ENCODE results near the gene TMEM40.
"Not testable (repeated sequence)": the region's sequence is repeated elsewhere in the genome, so short reads cannot be mapped to it uniquely, and the experiment has no call there.

TMEM40 gene

GRCh38 chr3:12710062-12710461, 49.0 kb downstream of the TMEM40 start:
- DNase-seq = no peak

DNA sequence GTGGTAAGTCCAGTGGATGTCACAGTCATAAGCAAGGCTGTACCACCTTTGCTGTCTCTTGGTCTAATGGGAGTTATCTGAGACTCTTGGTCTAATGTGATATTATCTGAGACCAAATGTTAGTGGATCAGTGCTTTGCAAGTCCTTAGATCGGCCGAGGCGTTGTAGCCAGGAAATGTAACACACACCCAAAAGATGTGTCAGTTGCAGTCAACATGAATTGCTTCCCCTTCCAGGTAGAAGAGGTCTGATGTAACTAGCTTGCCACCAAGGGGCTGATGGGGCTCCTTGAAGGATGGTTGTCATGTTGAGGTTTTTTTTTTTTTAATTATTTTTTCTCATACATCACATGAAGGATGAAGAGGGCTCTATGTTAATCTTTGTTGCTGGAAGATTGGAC, 49.7 kb downstream of the TMEM40 start:
- no peak for DNase-seq

DNA sequence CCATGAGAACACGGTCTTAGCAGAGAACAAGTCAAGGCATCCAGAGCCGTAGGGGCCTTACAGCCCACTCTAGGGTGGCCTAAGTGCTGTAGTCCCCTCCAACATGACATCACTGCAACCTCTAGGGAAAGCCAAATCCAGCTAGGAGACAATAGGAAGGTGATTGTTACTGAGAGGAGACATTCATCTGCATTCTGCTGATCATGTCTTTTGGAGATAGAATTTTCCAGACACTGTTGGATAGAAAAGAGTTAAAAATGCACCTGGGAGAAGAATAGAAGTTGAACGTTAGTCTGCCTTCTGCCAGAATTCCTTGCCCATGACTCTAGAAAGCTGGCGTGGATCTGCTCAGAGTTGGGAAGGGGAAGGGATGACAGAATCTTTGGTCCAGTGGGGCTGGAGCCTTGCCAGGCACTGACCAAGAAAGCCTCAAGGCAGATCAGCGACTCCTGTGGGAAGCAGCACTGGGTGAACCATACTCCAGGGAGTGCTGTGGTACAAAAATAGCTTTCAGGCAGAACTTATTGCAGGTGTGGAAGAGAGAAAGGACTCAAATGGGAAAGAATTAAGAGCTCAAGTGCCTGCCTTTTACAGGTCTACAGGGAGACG, 50.4 kb downstream of the TMEM40 start:
- no peak for DNase-seq

DNA sequence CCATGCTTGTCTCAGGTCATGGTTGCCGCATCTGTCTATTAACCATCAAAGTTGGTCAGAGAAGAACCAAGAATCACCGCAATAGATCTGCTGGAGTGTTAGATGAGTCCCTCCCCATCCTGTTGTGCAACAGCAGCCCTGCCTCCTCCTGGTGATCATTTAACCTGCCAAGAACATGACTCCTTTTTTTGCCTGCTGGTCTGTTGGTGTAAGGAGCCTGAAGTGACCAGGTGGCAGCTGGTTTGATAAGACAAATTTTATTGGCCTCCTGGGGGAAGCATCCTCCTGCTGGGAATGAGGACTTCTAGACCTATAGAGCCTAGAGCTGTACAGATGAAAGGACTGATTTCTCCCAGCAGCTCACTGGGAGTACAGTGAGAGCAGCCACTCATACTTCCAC, 51.6 kb downstream of the TMEM40 start:
- DNase-seq = no peak

DNA sequence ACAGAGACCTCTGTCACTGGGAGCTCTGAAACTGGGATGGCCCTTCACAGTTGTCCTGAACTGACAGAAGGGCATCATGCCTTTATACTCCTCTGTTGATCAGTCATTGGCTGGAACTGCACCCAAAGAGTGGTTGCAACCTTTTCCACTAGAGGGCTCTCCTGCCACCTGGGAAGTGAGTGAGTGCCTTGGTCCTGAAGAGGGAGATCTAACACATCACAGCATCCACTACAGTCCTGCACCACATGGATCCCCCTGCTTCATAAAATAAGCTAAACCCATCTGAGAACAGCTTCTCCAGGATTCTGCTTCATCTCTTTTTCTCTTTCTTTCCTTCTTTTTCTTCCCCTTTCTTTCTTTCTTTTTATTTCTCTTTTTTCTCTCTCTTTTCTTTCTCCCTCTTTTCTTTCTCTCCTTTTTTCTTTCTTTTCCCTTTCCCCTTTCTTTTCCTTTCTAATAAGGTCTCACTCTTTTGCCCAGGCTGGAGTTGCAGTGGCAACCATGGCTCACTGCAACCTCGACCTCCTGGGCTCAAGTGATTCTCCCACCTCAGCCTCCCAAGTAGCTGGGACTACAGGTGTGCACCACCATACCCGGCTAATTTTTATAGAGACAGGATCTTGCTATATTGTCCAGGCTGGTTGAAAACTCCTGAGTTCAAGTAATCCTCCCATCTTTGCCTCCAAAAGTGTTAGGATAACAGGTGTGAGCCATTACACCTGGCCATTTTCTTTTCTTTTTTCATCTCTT, 52.4 kb downstream of the TMEM40 start:
- peak; percentile 71 for DNase-seq

DNA sequence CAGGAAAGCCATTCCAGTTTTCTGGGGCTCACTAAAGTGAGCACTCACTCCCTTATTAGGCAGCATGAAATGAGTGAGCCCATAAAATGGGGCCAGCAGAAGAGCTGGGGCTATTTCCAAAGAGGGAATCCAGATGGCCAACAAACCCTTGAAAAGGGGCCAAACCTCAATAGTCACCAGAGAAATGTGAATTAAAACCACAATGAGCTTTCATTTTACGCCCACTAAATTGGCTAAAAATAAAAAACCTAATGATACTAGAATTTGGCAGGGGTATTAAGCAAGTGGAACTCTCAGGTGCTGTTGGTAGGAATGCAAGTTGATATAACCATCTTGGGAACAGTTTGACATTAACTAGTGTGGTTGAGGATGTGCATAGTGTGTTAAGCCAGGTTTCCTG, 53.1 kb downstream of the TMEM40 start:
- no peak for DNase-seq

- DNase-seq = no peak
These were observed 53.6 kb downstream of the TMEM40 start for GRCh38 chr3:12705374-12705926.

- no peak for DNase-seq
These were observed 56.6 kb downstream of the TMEM40 start for GRCh38 chr3:12702501-12702900.

- not testable (repeated sequence) for DNase-seq
These were observed 57.5 kb downstream of the TMEM40 start for GRCh38 chr3:12701601-12702000.

DNA sequence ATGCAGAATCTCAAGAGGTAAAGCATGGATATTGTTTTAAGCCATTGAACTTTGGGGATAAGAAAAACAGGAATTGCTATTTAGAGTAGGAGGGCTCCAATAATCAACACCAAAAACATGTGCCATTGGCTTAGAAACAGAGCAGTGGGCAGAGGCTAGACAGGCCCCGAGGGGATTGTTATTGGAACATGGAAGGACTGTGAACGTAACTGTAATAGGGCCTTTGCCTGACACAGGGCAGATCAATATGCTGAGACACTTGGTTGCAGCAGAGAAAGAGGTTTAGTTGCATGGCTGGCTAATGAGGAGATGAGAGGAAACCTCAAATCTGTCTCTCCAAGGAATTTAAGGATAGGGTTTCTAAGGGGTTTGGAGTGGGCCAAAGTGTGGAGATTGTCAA, 58.3 kb downstream of the TMEM40 start:
- DNase-seq = no peak

GRCh38 chr3:12695916-12696315, 63.1 kb downstream of the TMEM40 start:
- no peak for DNase-seq

DNA sequence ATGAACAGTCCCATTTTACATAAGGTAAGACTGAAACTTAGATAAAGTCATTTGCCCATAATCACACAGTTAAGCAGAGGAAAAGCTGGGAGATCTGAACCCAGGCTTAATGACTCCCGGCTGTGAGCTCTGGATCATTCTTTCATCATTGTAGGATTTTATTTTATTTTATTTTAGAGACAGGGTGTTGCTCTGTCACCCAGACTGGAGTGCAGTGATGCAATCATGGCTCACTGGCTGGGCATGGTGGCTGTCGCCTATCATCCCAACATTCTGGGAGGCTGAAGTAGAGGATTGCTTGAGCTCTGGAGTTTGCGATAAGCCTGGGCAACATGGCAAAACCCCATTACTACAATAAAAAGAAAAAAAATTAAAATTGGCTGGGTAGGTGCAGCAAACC, 63.9 kb downstream of the TMEM40 start:
- DNase-seq = no peak

DNA sequence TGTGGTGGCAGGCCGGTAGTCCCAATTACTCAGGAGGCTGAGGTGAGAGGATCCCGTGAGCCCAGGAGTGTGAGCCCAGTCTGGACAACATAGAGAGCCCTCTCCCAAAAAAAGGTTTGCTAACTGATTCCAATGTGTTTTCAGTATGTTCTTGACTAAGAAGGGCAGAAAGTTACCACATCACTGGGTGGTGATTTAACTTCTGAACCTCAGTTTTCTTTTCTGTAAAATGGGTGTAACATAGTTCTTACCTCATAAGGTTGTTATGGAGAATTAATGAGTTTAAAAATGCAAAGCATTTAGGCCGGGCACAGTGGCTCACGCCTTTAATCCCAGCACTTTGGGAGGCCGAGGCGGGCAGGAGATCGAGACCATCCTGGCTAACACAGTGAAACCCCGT, 66.6 kb downstream of the TMEM40 start:
- no peak for DNase-seq

GRCh38 chr3:12689997-12690711, 68.9 kb downstream of the TMEM40 start:
- no peak for DNase-seq

GRCh38 chr3:12687948-12688347, 71.1 kb downstream of the TMEM40 start:
- no peak for DNase-seq

DNA sequence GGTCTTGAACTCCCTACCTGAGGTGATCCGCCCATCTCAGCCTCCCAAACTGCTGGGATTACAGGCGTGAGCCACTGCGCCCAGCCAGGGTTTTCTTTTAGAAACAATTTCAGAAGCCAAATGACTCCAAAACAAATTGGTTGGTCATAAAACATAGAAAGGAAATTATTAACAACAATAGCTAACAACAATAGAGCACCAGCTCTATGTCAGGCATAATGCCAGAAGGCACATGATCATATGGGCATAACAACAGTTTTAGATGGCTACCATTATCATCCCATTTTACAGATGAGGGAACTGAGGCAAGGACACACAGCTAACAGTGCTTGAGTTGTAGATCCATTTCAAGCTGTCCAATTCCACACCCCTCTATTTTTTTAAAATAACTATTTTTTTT, 73.0 kb downstream of the TMEM40 start:
- no peak for DNase-seq
